Activated CD4-positive, alpha-beta T cell treated with anti-CD3 and anti-CD28 coated beads, Interleukin-2, amount 50 U/mL, for 16 hours (primary cell): ENCODE data around the gene LRTM2.
A peak's percentile ranks its signal among the peaks of the same experiment; 100 is the strongest.

Experiments used
- DNase-seq: peaks from one replicate; pipeline ENCODE4 v3.0.0-alpha.2; 2020

The LRTM2 gene

GRCh38 chr12:1798641-1799020, 21.7 kb upstream of the LRTM2 start:
- DNase-seq: no peak

GRCh38 chr12:1799051-1799881, 21.1 kb upstream of the LRTM2 start:
- DNase-seq: no peak

- no peak for DNase-seq
Observed at GRCh38 chr12:1799882-1800400, 20.4 kb upstream of the LRTM2 start.

GRCh38 chr12:1800401-1801302, 19.7 kb upstream of the LRTM2 start:
- peak; percentile 46 for DNase-seq

- DNase-seq: no peak
Observed at GRCh38 chr12:1801303-1801975, 18.9 kb upstream of the LRTM2 start.

GRCh38 chr12:1803736-1804135, 16.6 kb upstream of the LRTM2 start:
- DNase-seq: no peak

- peak; percentile 92 for DNase-seq
Observed at GRCh38 chr12:1804545-1805332, 15.6 kb upstream of the LRTM2 start.

- no peak for DNase-seq
Observed at GRCh38 chr12:1805441-1806081, 14.8 kb upstream of the LRTM2 start.

GRCh38 chr12:1806301-1807086, 13.9 kb upstream of the LRTM2 start:
- no peak for DNase-seq

GRCh38 chr12:1807087-1807860, 13.1 kb upstream of the LRTM2 start:
- no peak for DNase-seq

- DNase-seq: no peak
Observed at GRCh38 chr12:1808036-1808797, 12.1 kb upstream of the LRTM2 start.

- no peak for DNase-seq
Observed at GRCh38 chr12:1808798-1809480, 11.4 kb upstream of the LRTM2 start.

GRCh38 chr12:1809591-1810190, 10.7 kb upstream of the LRTM2 start:
- no peak for DNase-seq

GRCh38 chr12:1810201-1810930, 10.0 kb upstream of the LRTM2 start:
- DNase-seq: no peak

- no peak for DNase-seq
Observed at GRCh38 chr12:1810931-1811280, 9.5 kb upstream of the LRTM2 start.

- DNase-seq: peak; percentile 56
Observed at GRCh38 chr12:1811281-1811947, 9.0 kb upstream of the LRTM2 start.

GRCh38 chr12:1811948-1812291, 8.4 kb upstream of the LRTM2 start:
- DNase-seq: no peak
